HEK293T (cell line): ENCODE measurements around the gene FAM240B.

Source experiments
- CTCF ChIA-PET: fragments of 350-600 bp; formaldehyde crosslinking; extraction: SDS; loops from one replicate; lab custom pipeline; 2021; ENCODE audit warnings: antibody characterized with exemption, inconsistent platforms; lab: Yijun Ruan, JAX
- POLR2A ChIA-PET: fragments of 350-600 bp; formaldehyde crosslinking; extraction: SDS; loops from one replicate; lab custom pipeline; 2020; ENCODE audit warnings: antibody characterized with exemption, inconsistent platforms; lab: Yijun Ruan, JAX
- DNase-seq: peaks from one replicate; pipeline ENCODE4 v3.0.0; 2012; ENCODE audit warnings: mixed read lengths; ENCODE audit errors: extremely low spot score
- BHLHE40 ChIP-seq: fragments of 450-650 bp; IDR thresholded peaks from 2 replicates; pipeline ENCODE4 v1.6.1; 2016; ENCODE audit warnings: mild to moderate bottlenecking, moderate library complexity, borderline replicate concordance
- CTBP1 ChIP-seq: fragments of 450-650 bp; IDR thresholded peaks from 2 replicates; pipeline ENCODE4 v1.6.1; 2016; ENCODE audit warnings: borderline replicate concordance
- ELF4 ChIP-seq: fragments of 450-650 bp; IDR thresholded peaks from 2 replicates; pipeline ENCODE4 v1.6.1; 2017; ENCODE audit warnings: antibody characterized with exemption
- FOXA1 ChIP-seq: fragments of 450-650 bp; IDR thresholded peaks from 2 replicates; pipeline ENCODE4 v1.6.1; 2016; ENCODE audit warnings: mild to moderate bottlenecking
- FOXK2 ChIP-seq: fragments of 450-650 bp; IDR thresholded peaks from 2 replicates; pipeline ENCODE4 v1.6.1; 2016; ENCODE audit warnings: mild to moderate bottlenecking
- FOXM1 ChIP-seq: fragments of 450-650 bp; IDR thresholded peaks from 2 replicates; pipeline ENCODE4 v1.6.1; 2017; ENCODE audit warnings: mild to moderate bottlenecking, borderline replicate concordance
- HDGF ChIP-seq: fragments of 450-650 bp; IDR thresholded peaks from 2 replicates; pipeline ENCODE4 v1.6.1; 2017; ENCODE audit warnings: antibody characterized with exemption, borderline replicate concordance
- L3MBTL2 ChIP-seq: fragments of 450-650 bp; conservative IDR thresholded peaks from 2 replicates; pipeline ENCODE4 v1.6.1; 2016; ENCODE audit warnings: mild to moderate bottlenecking
- LEF1 ChIP-seq: fragments of 450-650 bp; IDR thresholded peaks from 2 replicates; pipeline ENCODE4 v1.6.1; 2017; ENCODE audit warnings: mild to moderate bottlenecking, borderline replicate concordance
- NFRKB ChIP-seq: fragments of 450-650 bp; IDR thresholded peaks from 2 replicates; pipeline ENCODE4 v1.6.1; 2016; ENCODE audit warnings: mild to moderate bottlenecking, moderate library complexity
- SP1 ChIP-seq: fragments of 450-650 bp; IDR thresholded peaks from 2 replicates; pipeline ENCODE4 v1.6.1; 2017
- SUZ12 ChIP-seq: fragments of 450-650 bp; IDR thresholded peaks from 2 replicates; pipeline ENCODE4 v1.6.1; 2016; ENCODE audit warnings: mild to moderate bottlenecking
- TARDBP ChIP-seq: fragments of 450-650 bp; IDR thresholded peaks from 2 replicates; pipeline ENCODE4 v1.6.1; 2016
- ZNF384 ChIP-seq: fragments of 450-650 bp; IDR thresholded peaks from 2 replicates; pipeline ENCODE4 v1.6.1; 2016
- TF ChIP-seq, protein P1 (sequence below): fragments of 450-650 bp; IDR thresholded peaks from 2 replicates; pipeline ENCODE4 v1.6.1; 2016

The FAM240B gene

DNA sequence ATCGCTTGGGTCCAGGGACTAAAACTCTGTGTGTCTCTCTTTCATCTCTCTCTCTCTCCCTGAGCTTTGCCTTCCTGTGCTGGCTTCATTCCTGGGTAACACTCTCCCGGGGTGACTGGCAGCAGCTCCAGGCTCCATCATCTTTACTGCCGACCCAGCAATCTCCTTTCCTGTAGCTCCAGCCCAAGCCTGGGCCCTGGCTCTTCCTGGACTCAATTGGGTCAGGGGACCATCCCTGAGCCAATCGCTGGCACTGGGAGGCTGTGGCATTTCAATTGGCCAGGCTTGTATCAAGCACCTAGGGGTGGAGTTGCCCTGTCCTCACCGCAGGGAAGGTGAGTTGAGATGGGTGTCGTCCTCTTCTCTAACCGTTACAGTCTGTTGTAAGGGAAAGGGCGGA, 31.9 kb downstream of the FAM240B start:
- POLR2A ChIA-PET = no interaction called here
- DNase-seq = no peak
- TF ChIP-seq, protein P1, sequence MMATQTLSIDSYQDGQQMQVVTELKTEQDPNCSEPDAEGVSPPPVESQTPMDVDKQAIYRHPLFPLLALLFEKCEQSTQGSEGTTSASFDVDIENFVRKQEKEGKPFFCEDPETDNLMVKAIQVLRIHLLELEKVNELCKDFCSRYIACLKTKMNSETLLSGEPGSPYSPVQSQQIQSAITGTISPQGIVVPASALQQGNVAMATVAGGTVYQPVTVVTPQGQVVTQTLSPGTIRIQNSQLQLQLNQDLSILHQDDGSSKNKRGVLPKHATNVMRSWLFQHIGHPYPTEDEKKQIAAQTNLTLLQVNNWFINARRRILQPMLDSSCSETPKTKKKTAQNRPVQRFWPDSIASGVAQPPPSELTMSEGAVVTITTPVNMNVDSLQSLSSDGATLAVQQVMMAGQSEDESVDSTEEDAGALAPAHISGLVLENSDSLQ = no peak
- TF ChIP-seq LEF1 (no peak), FOXM1 (no peak), L3MBTL2 (no peak), HDGF (no peak), SUZ12 (no peak), SP1 (no peak), NFRKB (no peak), FOXA1 (no peak)
- CTCF ChIA-PET = no interaction called here

- no peak for DNase-seq
- ChIA-PET CTCF (interaction anchor here (1.2 kb wide), 1 partner anchor 15 kb away, joined by 3 read pairs; no protein-coding TSS in a partner anchor), POLR2A (no interaction called here)
- TF ChIP-seq CTBP1 = no peak
- no peak for TF ChIP-seq FOXM1
- no peak for TF ChIP-seq SUZ12
- no peak for TF ChIP-seq FOXA1
These were observed 32.5 kb downstream of the FAM240B start for GRCh38 chr9:38687389-38687842.

DNA sequence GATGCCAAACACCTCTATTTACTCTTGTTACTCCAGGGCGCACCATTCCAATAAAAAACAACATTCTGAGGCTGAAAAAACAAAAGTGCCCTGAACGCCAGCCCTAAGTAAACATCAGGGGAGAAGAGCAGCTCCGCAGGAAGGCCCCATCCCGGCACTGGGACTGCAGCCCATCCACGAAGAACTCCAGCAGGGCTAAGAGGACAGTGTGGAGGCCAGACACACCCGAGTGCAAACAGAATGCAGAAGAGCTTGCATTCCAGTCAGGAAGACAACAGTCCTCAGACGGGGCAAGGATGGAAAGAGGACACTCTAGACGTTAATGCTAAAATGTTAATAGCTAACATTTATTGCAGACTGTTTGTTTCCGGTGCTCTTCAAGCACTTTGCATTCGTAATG, 33.0 kb downstream of the FAM240B start:
- ChIA-PET POLR2A (no interaction called here), CTCF (interaction anchor here (1.2 kb wide), 1 partner anchor 15 kb away, joined by 3 read pairs; no protein-coding TSS in a partner anchor)
- TF ChIP-seq SP1 (no peak), ZNF384 (no peak), NFRKB (no peak), LEF1 (no peak), SUZ12 (no peak), TARDBP (no peak), ELF4 (no peak), FOXM1 (no peak), HDGF (no peak), BHLHE40 (no peak), CTBP1 (no peak), FOXK2 (no peak)
- TF ChIP-seq, protein P1 = no peak
- no peak for DNase-seq

DNA sequence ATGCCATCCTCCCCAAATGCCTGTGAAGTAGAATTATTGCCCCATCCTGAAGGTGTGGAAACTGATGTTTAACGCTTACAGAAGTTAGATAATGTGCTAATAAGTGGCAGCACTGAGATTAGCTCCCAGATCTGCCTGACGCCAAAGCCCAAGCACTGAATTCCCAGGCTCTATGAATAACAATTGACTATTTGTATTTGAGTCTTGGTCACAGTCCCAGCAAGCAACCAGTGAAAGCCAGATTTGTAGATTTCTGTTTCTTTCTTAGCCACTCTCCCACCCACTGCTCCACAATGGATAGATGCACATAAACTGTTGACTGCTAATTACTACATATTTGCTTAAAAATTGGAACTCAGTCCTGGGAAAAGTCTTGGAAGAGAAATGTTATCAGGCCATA, 34.4 kb downstream of the FAM240B start:
- no peak for DNase-seq
- ChIA-PET CTCF (no interaction called here), POLR2A (no interaction called here)
- TF ChIP-seq FOXM1 (no peak), ZNF384 (no peak), BHLHE40 (no peak), CTBP1 (no peak), SUZ12 (no peak), TARDBP (no peak), HDGF (no peak), NFRKB (no peak), LEF1 (no peak), FOXK2 (no peak), ELF4 (no peak), FOXA1 (no peak)

DNA sequence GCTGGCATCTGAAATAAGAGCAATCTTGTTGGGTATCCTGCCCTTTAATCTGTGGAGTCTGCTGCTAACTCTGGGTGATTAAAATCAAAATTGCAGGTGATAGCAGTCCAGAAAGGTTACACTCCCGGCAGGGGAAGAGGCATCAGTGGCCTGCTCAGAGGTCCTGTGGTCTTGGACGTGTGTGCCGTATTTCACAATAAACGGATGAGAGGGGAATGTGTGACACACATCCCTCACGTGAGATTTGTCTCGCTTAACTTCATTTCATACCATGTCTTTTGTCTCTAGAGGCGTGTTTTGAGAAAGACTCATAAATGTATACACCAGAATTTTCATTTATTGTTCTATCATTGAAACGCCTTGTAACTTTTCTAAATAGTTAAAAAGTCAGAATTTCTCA, 36.6 kb downstream of the FAM240B start:
- CTCF ChIA-PET = no interaction called here
- DNase-seq = no peak
- POLR2A ChIA-PET = interaction anchor here (1.0 kb wide), 1 partner anchor 11 kb away, joined by 4 read pairs; no protein-coding TSS in a partner anchor

DNA sequence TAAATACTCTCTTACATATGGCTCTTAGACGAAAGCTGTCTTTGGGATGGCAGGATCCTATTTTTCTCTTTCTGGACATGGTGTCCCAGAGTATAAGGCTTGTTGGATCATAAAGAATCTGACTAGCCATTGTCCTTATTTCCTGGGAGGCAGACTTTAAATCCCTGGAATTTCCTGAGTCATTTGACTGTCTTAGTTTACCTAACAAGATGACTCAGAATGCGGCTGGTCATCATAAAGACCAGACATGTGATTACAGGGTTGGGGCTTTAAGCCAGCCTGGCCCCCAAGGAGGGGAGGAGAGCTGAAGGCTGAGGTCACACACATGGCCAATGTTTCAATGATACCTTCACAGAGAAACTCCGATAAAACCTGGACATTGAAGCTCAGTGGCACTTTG, 37.2 kb downstream of the FAM240B start:
- TF ChIP-seq ELF4 (no peak), CTBP1 (no peak), NFRKB (no peak)
- TF ChIP-seq, protein P1 = no peak
- CTCF ChIA-PET = no interaction called here
- POLR2A ChIA-PET = interaction anchor here (1.0 kb wide), 1 partner anchor 11 kb away, joined by 4 read pairs; no protein-coding TSS in a partner anchor
- DNase-seq = no peak

More for the DNA sequence above, 36.6 kb downstream of the FAM240B start:
- TF ChIP-seq, protein P1 = no peak
- TF ChIP-seq NFRKB (no peak), ELF4 (no peak), TARDBP (no peak), CTBP1 (no peak), L3MBTL2 (no peak)
